GM15510 (cell line): ENCODE measurements around the gene ETV1.

Source experiments
- POLR2A ChIP-seq: IDR thresholded peaks from 3 replicates; pipeline ENCODE4 v1.6.1; 2011; ENCODE audit warnings: borderline replicate concordance; ENCODE audit not compliant: insufficient read length; ENCODE audit errors: extremely low read depth

Gene ETV1

GRCh38 chr7:13979671-13980435 is 9.6 kb downstream of the ETV1 start:
- TF ChIP-seq POLR2A, result no peak

- no peak for TF ChIP-seq POLR2A
Measured at GRCh38 chr7:13976594-13976993, 12.9 kb downstream of the ETV1 start.

GRCh38 chr7:13965077-13965476 is 24.4 kb downstream of the ETV1 start:
- no peak for TF ChIP-seq POLR2A

GRCh38 chr7:13963925-13964324 is 25.5 kb downstream of the ETV1 start:
- TF ChIP-seq POLR2A, result no peak

- no peak for TF ChIP-seq POLR2A
Measured at GRCh38 chr7:13955494-13955893, 34.0 kb downstream of the ETV1 start.

GRCh38 chr7:13953368-13953767 is 36.1 kb downstream of the ETV1 start:
- TF ChIP-seq POLR2A, result no peak

GRCh38 chr7:13952921-13953320 is 36.5 kb downstream of the ETV1 start:
- no peak for TF ChIP-seq POLR2A

GRCh38 chr7:13949939-13950338 is 39.5 kb downstream of the ETV1 start:
- no peak for TF ChIP-seq POLR2A

GRCh38 chr7:13949445-13949844 is 40.0 kb downstream of the ETV1 start:
- no peak for TF ChIP-seq POLR2A

- TF ChIP-seq POLR2A, result no peak
Measured at GRCh38 chr7:13948019-13948801, 41.3 kb downstream of the ETV1 start.

- TF ChIP-seq POLR2A, result no peak
Measured at GRCh38 chr7:13947535-13947934, 41.9 kb downstream of the ETV1 start.

GRCh38 chr7:13946181-13946580 is 43.3 kb downstream of the ETV1 start:
- TF ChIP-seq POLR2A, result no peak

- TF ChIP-seq POLR2A, result no peak
Measured at GRCh38 chr7:13945670-13946069, 43.8 kb downstream of the ETV1 start.

GRCh38 chr7:13933536-13933935 is 55.9 kb downstream of the ETV1 start:
- no peak for TF ChIP-seq POLR2A

- no peak for TF ChIP-seq POLR2A
Measured at GRCh38 chr7:13933091-13933490, 56.4 kb downstream of the ETV1 start.

GRCh38 chr7:13932131-13932530 is 57.3 kb downstream of the ETV1 start:
- no peak for TF ChIP-seq POLR2A
